HG03565 (cell line): Measurements from ENCODE around the gene PTPRN2.

Experiments
- ATAC-seq: cut with Tn5 transposase; IDR thresholded peaks from one replicate; pipeline ENCODE4 v1.9.1; 2021; ENCODE audit warnings: mild to moderate bottlenecking, moderate library complexity; ENCODE audit not compliant: unreplicated experiment

Gene PTPRN2

GRCh38 chr7:158068853-158069252 lies 518.8 kb downstream of the PTPRN2 start:
- ATAC-seq: no peak

GRCh38 chr7:158067931-158068482 lies 519.6 kb downstream of the PTPRN2 start:
- no peak for ATAC-seq

DNA sequence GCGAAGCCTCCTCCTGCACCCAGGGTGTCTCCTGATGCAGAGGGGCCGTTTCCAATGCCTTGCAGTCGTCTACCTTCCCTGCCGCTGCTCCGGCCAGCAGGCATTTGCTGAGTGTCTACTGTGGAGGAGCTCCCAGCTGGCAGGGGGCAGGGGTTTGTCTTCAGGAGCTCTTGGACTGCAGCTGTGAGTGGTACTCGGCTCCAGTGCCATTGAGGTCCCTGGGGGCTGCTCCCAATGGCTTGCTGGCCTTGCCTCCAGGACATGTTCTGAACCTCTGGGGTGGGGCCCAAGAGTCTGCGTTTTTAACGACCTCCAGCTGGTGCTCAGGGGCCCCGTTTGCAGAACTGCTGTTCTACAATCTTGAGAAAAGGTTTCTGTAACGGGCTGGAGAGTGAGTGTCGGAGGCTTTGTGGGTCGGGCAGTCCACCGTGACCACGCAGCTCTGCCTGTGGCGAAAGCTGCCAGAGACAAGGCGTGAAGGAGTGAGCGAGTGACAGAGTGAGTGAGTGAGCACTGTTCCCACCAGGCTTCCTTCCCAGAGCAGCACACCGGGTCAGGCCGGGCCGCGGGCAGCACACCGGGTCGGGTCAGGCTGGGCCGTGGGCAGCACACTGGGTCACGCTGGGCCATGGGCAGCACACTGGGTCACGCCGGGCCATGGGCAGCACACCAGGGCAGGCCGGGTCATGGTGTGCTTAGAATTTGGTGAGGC lies 520.2 kb downstream of the PTPRN2 start:
- ATAC-seq: no peak

DNA sequence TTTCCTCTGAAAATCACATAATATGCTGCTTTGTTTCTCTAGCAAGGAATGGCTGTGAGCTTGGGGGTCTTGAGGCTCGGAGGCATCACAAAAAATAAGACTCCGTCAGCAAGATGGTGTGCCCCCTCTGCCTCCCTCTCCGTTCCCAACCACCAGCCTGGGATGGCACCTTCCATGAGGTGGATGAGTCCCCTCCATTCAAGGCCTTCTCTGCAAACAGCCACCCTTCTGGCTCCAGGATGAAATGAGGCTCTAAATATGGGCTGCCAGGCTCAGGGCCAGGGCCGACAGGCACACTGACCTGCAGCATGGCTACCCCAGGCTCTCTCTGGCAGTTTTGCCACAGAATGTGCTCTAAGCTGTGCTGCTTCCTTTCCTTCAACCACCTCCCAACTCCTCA lies 521.5 kb downstream of the PTPRN2 start:
- no peak for ATAC-seq

DNA sequence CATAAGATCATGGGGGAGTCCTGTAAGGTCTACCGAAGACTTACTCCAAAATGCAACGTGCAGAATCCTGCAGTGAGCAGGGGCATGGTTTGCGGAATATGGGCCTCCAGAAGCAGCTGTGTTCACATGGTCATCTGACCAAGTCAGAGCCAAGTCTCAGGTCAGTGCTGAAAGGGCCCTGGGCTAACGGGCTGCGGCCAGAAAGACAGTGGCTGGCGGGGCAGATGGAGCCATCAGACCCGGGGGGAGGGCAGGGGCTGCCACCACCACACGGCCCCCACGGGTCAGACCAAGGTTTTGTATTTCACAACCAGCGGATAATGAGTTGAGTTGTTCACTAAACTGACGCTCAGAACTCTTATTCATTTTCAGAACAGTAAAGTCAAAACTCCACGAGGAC lies 522.3 kb downstream of the PTPRN2 start:
- ATAC-seq: no peak

DNA sequence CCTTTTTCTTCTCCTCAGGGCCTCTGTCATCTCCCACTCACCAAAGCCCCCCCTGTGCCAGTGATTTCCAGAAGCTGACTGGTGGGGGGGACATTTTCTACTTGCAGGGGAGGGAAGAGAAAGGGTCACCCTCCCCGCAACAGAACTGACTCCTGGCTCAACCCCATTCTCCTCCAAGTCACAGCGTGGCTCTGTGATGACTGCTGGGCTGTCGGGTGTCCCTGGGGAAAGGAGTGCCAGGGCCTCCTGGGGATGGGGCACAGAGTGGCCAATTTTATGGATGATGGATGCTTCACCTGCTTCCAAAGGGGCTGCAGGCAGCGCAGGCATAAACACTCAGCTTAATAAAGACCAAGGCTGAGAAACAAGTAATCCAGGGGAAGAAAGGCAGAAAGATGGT lies 523.0 kb downstream of the PTPRN2 start:
- ATAC-seq: no peak

DNA sequence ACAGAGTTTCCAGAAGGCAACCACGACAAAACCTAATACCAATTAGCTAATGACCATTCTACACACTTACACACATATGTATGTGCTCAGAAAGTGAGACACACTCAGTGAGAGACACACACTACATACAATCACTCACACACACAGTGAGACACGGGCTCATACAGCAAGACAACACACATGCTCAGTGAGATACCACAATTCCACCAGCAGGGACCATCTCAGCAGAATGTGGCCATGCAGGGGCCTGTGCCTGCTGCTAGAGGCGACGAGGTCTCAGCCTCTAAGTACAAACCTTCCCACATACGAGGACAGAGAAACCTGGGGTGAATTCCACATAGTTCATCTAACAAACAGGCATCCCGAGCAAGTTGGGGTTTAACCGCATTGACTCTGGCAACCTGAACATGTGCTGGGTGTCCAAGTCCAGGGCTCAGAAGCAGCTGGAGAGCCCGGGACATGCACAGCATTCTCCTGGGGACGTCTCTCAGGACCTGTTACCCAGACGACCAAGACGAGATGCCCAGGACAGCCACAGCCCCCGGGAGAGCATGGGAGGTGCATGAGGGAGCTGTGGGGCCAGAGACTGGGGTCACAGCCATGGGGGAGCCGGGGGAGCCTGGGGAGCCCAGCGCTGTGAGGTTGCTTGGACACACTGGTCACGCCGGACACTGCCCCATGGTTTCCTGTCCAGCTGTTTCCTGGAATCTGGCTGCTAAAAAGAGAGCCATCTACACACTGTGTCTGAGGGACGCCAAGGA lies 523.6 kb downstream of the PTPRN2 start:
- ATAC-seq: no peak

DNA sequence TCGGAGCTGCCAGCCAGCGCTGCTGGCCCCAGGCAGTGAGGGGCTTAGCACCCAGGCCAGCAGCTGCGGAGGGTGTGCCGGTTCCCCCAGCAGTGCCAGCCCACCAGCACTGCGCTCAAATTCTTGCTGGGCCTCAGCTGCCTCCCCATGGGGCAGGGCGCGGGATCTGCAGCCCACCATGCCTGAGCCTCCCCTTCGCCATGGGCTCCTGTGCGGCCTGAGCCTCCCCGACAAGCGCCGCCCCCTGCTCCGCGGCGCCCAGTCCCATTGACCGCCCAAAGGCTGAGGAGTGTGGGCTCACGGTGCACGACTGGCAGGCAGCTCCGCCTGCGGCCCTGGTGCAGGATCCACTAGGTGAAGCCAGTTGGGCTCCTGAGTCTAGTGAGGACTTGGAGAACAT lies 525.0 kb downstream of the PTPRN2 start:
- ATAC-seq: no peak

DNA sequence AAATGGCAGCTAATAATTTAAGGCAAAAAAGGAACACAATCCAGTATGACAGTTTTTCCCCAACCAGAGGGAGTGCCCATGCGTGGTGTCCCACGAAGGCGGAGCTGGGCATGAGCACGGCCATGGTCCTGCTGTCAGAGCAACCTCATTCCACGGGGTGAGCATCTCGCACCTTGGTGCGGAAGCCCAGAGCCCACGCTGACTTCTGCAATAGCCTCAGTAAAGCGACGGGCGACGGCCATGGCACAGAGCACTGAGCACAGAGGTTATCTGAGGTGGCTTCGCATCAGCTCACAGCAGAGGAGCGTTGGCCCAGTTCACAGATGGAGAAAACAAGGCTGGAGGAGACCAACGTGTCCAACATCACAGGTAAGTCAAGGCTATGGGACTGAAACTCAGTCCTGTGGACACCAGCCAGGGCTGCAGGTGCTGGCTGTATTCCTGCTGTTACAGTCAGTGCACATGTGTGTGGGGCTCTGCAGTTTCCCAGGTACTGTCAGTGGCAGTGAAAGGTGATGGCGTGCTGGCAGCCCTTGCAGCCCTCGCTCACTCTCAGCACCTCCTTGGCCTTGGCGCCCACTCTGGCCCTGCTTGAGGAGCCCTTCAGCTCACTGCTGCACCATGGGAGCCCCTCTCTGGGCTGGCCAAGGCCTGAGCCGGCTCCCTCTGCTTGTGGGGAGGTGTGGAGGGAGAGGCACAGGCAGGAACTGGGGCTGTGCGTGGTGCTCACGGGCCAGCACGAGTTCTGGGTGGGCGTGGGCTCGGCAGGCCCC lies 525.6 kb downstream of the PTPRN2 start:
- no peak for ATAC-seq

DNA sequence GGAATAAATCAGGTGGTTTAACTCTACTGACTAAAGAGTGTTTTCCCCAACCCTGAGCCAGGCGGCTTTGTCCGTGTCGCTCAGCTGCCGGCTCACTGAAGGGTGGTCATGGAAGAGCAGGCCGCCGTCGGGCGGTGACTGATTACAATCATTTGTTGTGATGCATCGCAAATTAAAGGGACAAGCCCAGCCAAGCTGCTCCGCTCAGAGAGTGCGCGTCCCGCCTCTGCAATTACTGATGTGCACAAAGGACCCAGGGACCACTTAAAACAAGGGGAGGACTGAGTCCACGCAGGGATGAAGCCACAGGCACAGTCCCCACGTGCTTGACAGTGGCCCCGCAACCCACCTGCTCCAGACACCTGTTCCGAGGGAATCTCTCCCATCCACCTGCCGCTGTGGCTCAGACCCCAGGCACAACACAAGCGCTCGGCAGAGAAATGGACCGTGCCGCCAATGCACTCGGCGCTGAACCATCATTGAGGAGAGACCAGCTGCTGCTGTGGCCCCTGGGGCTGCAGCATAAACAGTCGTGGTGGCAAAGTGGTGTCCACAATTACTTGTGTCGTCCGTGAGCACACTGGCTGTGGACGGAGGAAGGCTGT lies 526.5 kb downstream of the PTPRN2 start:
- no peak for ATAC-seq

DNA sequence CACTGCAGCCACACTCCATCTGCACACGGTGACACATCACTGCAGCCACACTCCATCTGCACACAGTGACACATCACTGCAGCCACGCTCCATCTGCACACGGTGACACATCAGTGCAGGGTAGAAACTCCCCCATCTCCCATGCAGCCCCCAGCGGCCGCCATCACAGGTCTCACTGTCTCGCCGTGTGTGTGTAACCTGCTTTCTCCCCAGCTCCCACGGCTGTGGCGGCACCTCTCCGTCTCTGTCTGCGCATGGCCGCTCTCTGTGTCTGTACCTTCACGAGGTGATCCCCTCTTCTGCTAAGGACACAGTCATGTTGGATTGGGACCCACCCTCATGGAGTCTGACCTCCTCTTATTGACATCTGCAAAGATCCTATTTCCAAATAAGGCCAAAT lies 527.4 kb downstream of the PTPRN2 start:
- ATAC-seq: no peak

DNA sequence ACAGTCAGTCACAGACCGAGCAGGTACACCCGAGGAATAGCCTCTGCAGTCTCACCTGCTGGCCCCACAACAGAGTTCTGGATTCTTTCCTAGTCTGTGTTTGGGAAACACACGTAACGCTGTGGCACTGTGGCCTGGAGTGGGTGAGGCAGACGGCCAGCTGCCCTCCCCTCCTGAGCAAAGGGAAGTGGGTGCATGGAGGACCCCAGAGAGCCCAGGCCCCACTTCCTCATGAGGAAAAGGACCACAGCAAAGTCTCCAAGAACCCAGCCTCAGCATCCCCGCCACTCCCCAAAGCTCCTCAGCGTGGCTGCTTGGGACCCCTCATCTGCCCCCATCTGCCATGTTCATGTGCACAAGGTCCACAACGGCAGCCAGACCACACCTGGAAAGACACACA lies 530.2 kb downstream of the PTPRN2 start:
- no peak for ATAC-seq

GRCh38 chr7:158056761-158057160 lies 530.9 kb downstream of the PTPRN2 start:
- no peak for ATAC-seq

GRCh38 chr7:158055726-158056510 lies 531.7 kb downstream of the PTPRN2 start:
- no peak for ATAC-seq

DNA sequence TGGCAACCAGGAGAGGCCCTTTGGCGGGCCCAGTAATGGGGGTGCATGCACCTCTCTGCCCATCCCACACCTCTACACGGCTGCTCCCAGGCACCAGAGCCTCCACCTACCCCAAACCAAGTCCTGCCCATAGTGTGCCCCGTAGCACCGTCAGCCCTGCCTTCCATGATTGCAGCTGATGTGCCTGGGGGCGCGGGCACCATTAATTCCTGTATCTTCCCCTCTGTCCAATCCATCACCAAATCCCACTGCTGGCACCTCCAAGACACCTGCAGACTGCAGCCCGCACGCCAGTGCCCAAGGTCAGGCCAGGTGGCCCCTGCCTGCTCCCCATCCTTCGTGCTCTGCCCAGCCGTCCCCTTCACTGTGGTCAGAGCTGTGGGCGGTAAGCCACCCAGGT lies 533.0 kb downstream of the PTPRN2 start:
- no peak for ATAC-seq

DNA sequence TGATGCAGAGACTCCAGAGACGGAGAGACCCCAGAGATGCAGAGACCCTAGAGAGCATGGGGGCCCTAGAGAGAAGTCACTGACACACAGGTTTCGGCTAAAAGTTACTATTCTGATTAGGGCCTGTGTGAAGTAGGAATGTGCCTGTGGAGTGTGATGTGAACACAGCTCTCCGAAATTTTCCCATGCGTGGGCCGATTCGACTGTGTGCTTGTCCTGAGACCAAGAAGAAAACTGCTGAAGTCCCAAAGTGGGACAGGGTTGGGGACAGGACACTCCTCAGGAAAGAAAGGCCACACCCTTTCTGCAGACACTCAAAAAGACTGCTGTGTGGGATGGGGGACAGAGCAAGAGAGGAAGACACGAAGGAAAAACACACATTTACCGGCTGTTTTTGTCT lies 533.5 kb downstream of the PTPRN2 start:
- ATAC-seq: no peak

DNA sequence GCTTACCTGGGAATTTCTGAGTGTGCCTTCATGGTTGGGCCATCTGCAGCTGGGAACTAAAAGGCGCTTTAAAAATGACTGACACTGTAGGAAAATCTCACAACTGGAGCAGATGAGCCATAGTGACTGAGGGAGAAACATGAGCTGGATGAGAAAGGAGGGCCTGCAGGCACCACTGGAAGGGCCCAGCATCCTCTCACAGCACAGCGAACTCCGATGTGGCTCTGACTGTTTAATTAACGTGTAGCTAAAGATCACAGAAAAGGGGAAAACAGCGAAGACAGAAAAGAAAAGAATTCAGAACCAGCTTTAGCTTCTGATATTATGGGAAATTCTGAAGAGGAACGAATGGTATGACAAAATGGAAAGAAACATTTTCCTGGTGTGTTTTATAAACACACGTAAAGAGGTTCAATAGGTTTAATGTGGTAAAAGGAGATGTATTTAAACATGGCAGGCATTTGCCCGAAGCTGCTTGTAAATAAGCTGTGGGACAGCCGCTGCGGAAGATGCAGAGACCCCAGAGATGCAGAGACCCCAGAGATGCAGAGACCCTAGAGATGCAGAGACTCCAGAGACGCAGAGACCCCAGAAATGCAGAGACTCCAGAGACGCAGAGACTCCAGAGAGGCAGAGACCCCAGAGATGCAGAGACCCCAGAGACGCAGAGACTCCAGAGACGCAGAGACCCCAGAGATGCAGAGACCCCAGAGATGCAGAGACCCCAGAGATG lies 534.3 kb downstream of the PTPRN2 start:
- ATAC-seq: no peak

DNA sequence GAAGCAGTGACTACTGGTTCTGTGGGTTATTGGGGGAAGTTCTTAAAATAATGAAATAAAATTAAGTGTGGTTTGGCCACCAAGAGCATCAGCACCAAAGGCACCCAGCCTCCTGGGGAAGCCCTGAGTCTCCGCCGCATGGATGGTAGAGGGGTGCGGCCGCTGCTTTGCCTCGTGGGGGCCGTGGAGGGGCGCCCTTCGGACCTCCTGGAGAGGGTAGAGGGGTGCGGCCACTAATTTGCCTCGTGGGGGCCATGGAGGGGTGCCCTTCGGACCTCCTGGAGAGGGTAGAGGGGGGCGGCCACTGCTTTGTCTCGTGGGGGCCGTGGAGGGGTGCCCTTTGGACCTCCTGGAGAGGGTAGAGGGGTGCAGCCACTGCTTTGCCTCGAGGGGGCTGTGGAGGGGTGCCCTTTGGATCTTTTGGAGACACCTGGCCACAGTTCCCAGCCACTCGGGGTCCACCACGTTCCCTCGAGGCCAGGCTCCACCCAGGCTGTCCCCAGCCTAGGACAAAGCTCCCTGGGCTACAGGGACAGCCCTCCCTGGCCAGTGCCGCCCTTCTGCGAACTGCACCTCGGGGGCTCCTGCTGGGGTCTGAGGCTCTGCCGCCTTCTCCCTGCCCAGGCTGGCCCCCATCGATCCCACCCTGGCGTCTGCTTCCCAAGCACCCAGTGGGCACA lies 535.1 kb downstream of the PTPRN2 start:
- no peak for ATAC-seq

GRCh38 chr7:158051776-158052175 lies 535.8 kb downstream of the PTPRN2 start:
- ATAC-seq: no peak
